ENCODE measurements around the gene IGFLR1. TPM values are rescaled to one million over a fixed set of nuclear protein-coding genes. Genes with fewer than 3 reads are reported as not detected.

Gene IGFLR1
- total RNA-seq, 4 donors from 2014 or later = 5.2 to 6.1 (median 5.9) TPM

DNA sequence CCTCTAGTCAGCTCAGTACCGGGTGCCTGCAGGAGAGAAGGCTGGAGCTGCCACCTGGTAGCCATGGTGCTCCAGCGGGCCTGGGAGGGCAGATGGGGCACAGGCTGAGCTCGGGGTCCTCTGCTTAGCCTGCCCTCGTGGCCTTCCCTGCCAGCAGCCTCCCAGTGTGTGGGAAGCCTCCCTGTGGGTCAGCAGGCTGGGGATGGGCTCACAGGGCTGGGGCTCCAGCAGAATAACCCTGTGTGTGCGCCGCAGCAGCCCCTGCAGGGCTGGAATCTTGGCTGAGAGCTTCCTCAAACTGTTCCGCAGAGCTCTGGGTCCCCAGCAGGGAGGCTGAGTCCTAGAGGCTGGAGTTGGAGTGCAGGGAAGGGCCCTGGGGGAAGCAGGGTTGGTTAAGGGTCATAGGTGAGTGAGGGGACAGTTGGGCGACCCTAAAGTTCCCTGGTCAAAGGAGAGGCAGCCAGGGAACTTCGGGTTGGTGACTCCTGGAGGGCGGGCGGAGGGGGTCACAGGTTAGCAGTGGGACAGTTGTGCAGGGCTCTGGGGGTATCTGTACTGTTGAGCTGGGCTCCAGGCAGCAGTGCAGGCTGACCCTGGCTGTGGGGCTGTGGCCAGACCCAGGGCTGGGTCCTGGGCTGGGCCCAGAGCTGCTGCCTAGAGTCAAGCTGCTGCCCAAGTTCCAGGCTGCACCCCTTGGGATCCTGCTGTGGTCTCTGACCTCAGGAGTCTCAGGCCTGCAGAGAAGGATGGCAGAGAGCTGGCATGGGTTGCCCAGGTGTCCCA lies 47.1 kb upstream of the IGFLR1 start:
- Histone ChIP-seq H3K27ac (no peak overlapping the region), H3K4me3 (replicated peaks in 1 of 3) (no peak overlapping the region), H3K36me3 (no peaks in the 10 kb centered on the region), H3K27me3 (no peaks in the 10 kb centered on the region), H3K4me1 (peaks cover 0 to 8% of the 10 kb centered on the region in 2 donors), H3K9me3 (no peaks in the 10 kb centered on the region)
- TF ChIP-seq, protein P1, sequence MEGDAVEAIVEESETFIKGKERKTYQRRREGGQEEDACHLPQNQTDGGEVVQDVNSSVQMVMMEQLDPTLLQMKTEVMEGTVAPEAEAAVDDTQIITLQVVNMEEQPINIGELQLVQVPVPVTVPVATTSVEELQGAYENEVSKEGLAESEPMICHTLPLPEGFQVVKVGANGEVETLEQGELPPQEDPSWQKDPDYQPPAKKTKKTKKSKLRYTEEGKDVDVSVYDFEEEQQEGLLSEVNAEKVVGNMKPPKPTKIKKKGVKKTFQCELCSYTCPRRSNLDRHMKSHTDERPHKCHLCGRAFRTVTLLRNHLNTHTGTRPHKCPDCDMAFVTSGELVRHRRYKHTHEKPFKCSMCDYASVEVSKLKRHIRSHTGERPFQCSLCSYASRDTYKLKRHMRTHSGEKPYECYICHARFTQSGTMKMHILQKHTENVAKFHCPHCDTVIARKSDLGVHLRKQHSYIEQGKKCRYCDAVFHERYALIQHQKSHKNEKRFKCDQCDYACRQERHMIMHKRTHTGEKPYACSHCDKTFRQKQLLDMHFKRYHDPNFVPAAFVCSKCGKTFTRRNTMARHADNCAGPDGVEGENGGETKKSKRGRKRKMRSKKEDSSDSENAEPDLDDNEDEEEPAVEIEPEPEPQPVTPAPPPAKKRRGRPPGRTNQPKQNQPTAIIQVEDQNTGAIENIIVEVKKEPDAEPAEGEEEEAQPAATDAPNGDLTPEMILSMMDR (IDR thresholded peaks at IDR 0.05) = no peak
- TF ChIP-seq POLR2A (IDR thresholded peaks at IDR 0.05) = no peak
- WGBS, 2 donors = 89% methylated on average over 7 of the region's 11 CpGs
- intact Hi-C loops (cut with DNase I) = no loop called here
- DNase-seq = no peak

GRCh38 chr19:35788205-35788960 lies 46.1 kb upstream of the IGFLR1 start:
- H3K4me1 ChIP-seq = peaks cover 0 to 8% of the 10 kb centered on the region in 2 donors
- 82 to 84% methylated on average over 9 to 12 of the region's 12 CpGs for WGBS, 2 donors
- TF ChIP-seq POLR2A (IDR thresholded peaks at IDR 0.05) = no peak
- TF ChIP-seq, protein P1 (IDR thresholded peaks at IDR 0.05) = no peak
- no peak overlapping the region for H3K27ac ChIP-seq
- no peaks in the 10 kb centered on the region for H3K27me3 ChIP-seq
- H3K4me3 ChIP-seq (replicated peaks in 1 of 3) = no peak overlapping the region
- DNase-seq = no peak
- H3K36me3 ChIP-seq = no peaks in the 10 kb centered on the region
- H3K9me3 ChIP-seq = no peaks in the 10 kb centered on the region
- intact Hi-C loops (cut with DNase I) = no loop called here

DNA sequence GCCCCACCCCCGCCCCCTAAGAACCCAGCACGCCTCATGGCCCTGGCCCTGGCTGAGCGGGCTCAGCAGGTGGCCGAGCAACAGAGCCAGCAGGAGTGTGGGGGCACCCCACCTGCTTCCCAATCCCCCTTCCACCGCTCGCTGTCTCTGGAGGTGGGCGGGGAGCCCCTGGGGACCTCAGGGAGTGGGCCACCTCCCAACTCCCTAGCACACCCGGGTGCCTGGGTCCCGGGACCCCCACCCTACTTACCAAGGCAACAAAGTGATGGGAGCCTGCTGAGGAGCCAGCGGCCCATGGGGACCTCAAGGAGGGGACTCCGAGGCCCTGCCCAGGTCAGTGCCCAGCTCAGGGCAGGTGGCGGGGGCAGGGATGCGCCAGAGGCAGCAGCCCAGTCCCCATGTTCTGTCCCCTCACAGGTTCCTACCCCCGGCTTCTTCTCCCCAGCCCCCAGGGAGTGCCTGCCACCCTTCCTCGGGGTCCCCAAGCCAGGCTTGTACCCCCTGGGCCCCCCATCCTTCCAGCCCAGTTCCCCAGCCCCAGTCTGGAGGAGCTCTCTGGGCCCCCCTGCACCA lies 45.1 kb upstream of the IGFLR1 start:
- Histone ChIP-seq H3K4me3 (replicated peaks in 1 of 3) (no peak overlapping the region), H3K4me1 (peaks cover 0 to 8% of the 10 kb centered on the region in 2 donors), H3K27ac (no peak overlapping the region), H3K36me3 (no peaks in the 10 kb centered on the region), H3K27me3 (no peaks in the 10 kb centered on the region), H3K9me3 (no peaks in the 10 kb centered on the region)
- no peak for TF ChIP-seq POLR2A (IDR thresholded peaks at IDR 0.05)
- TF ChIP-seq, protein P1 (IDR thresholded peaks at IDR 0.05) = no peak
- intact Hi-C loops (cut with DNase I) = no loop called here
- WGBS, 2 donors = 93 to 100% methylated on average over 1 to 3 of the region's 15 CpGs
- no peak for DNase-seq

DNA sequence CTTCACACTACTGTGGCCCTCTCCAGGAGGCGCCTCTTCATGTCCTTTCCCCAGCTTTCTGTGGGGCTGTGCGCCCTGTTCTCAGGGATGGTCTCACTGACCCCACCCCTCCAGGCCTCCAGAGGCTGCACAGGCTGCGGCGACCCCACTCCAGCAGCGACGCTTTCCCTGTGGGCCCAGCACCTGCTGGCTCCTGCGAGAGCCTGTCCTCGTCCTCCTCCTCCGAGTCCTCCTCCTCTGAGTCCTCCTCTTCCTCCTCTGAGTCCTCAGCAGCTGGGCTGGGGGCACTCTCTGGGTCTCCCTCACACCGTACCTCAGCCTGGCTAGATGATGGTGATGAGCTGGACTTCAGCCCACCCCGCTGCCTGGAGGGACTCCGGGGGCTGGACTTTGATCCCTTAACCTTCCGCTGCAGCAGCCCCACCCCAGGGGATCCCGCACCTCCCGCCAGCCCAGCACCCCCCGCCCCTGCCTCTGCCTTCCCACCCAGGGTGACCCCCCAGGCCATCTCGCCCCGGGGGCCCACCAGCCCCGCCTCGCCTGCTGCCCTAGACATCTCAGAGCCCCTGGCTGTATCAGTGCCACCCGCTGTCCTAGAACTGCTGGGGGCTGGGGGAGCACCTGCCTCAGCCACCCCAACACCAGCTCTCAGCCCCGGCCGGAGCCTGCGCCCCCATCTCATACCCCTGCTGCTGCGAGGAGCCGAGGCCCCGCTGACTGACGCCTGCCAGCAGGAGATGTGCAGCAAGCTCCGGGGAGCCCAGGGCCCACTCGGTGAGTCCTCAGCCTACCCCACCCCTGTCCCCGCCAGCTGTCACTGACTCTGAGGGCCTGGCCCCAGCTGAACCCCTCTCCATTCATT lies 44.3 kb upstream of the IGFLR1 start:
- Histone ChIP-seq H3K27ac (no peak overlapping the region), H3K4me3 (replicated peaks in 1 of 3) (no peak overlapping the region), H3K36me3 (no peaks in the 10 kb centered on the region), H3K9me3 (no peaks in the 10 kb centered on the region), H3K4me1 (peaks cover 0 to 8% of the 10 kb centered on the region in 2 donors), H3K27me3 (no peaks in the 10 kb centered on the region)
- intact Hi-C loops (cut with DNase I) = no loop called here
- DNase-seq = no peak
- WGBS, 2 donors = 92 to 93% methylated on average over 29 of the region's 31 CpGs
- TF ChIP-seq POLR2A (IDR thresholded peaks at IDR 0.05) = no peak
- TF ChIP-seq, protein P1 (IDR thresholded peaks at IDR 0.05) = no peak

Measured in thyroid gland (tissue), 4 donors.